ENCODE data around the gene B9D1.

The B9D1 gene

GRCh38 chr17:19305761-19306159 is 56.8 kb downstream of the B9D1 start:
- DNase-seq (ENCODE audit: low read depth in 2 of 2, low spot score in 1 of 2): no peak

GRCh38 chr17:19305256-19305655 is 57.3 kb downstream of the B9D1 start:
- DNase-seq (ENCODE audit: low read depth in 2 of 2, low spot score in 1 of 2): no peak

GRCh38 chr17:19304751-19305150 is 57.8 kb downstream of the B9D1 start:
- no peak for DNase-seq (ENCODE audit: low read depth in 2 of 2, low spot score in 1 of 2)

- DNase-seq (ENCODE audit: low read depth in 2 of 2, low spot score in 1 of 2): no peak
Observed at GRCh38 chr17:19304209-19304608, 58.3 kb downstream of the B9D1 start.

- no peak for DNase-seq (ENCODE audit: low read depth in 2 of 2, low spot score in 1 of 2)
Observed at GRCh38 chr17:19303367-19303776, 59.2 kb downstream of the B9D1 start.

- no peak for DNase-seq (ENCODE audit: low read depth in 2 of 2, low spot score in 1 of 2)
Observed at GRCh38 chr17:19302791-19303331, 59.7 kb downstream of the B9D1 start.

GRCh38 chr17:19301973-19302372 is 60.5 kb downstream of the B9D1 start:
- no peak for DNase-seq (ENCODE audit: low read depth in 2 of 2, low spot score in 1 of 2)

- DNase-seq (ENCODE audit: low read depth in 2 of 2, low spot score in 1 of 2): no peak
Observed at GRCh38 chr17:19301274-19301951, 61.1 kb downstream of the B9D1 start.

- no peak for DNase-seq (ENCODE audit: low read depth in 2 of 2, low spot score in 1 of 2)
Observed at GRCh38 chr17:19299866-19300265, 62.7 kb downstream of the B9D1 start.

GRCh38 chr17:19299214-19299747 is 63.2 kb downstream of the B9D1 start:
- no peak for DNase-seq (ENCODE audit: low read depth in 2 of 2, low spot score in 1 of 2)

GRCh38 chr17:19298569-19299213 is 63.8 kb downstream of the B9D1 start:
- no peak for DNase-seq (ENCODE audit: low read depth in 2 of 2, low spot score in 1 of 2)

GRCh38 chr17:19296786-19297778 is 65.4 kb downstream of the B9D1 start:
- no peak for DNase-seq (ENCODE audit: low read depth in 2 of 2, low spot score in 1 of 2)

GRCh38 chr17:19295473-19296135 is 66.9 kb downstream of the B9D1 start:
- no peak for DNase-seq (ENCODE audit: low read depth in 2 of 2, low spot score in 1 of 2)

- no peak for DNase-seq (ENCODE audit: low read depth in 2 of 2, low spot score in 1 of 2)
Observed at GRCh38 chr17:19294443-19294842, 68.1 kb downstream of the B9D1 start.
